Aorta (tissue), 5 donors: ENCODE data around the gene MRAP2. TPM values are rescaled to one million over a fixed set of nuclear protein-coding genes. Genes with fewer than 3 reads are reported as not detected.
A peak's percentile ranks its signal among the peaks of the same experiment; 100 is the strongest.
"Not testable (repeated sequence)": the region's sequence is repeated elsewhere in the genome, so short reads cannot be mapped to it uniquely, and the experiment has no call there.

ENCODE experiments used
- ATAC-seq: fragments of 200-7000 bp; cut with Tn5 transposase; one replicate; pipeline ENCODE4 v1.9.1; 2022; ENCODE audit warnings: moderate library complexity; ENCODE audit not compliant: low FRiP score
- DNase-seq, 2 donors: peaks; one replicate each; pipeline ENCODE4 v3.0.0-alpha.2; 2020
- H3K27ac ChIP-seq, 2 donors: one replicate each; pipeline ENCODE4 v1.5.1; 2013; ENCODE audit warnings: low read length in 2 of 2, mild to moderate bottlenecking in 2 of 2, moderate library complexity in 2 of 2, control low read depth in 1 of 2, inconsistent platforms in 1 of 2, low read depth in 1 of 2
- H3K27me3 ChIP-seq, 2 donors: one replicate each; pipeline ENCODE4 v1.6.1; 2013; ENCODE audit warnings: control low read depth in 1 of 2, low read length in 1 of 2, mild to moderate bottlenecking in 1 of 2, moderate library complexity in 1 of 2; ENCODE audit not compliant: insufficient read depth in 2 of 2, control insufficient read depth in 1 of 2
- H3K36me3 ChIP-seq, 2 donors: one replicate each; pipeline ENCODE4 v1.6.1; 2013; ENCODE audit warnings: control low read depth in 1 of 2, low read length in 1 of 2, mild to moderate bottlenecking in 1 of 2; ENCODE audit not compliant: insufficient read depth in 2 of 2, control insufficient read depth in 1 of 2
- H3K4me1 ChIP-seq, 2 donors: one replicate each; pipeline ENCODE4 v1.6.1; 2013; ENCODE audit warnings: low read length in 2 of 2, control low read depth in 1 of 2, mild to moderate bottlenecking in 1 of 2, moderate library complexity in 1 of 2; ENCODE audit not compliant: insufficient read depth in 2 of 2, control insufficient read depth in 1 of 2
- H3K4me3 ChIP-seq, 2 donors: one replicate each; pipeline ENCODE4 v1.5.1; 2013; ENCODE audit warnings: low read length in 2 of 2, control low read depth in 1 of 2, mild to moderate bottlenecking in 1 of 2
- H3K9me3 ChIP-seq: one replicate; pipeline ENCODE4 v1.6.1; 2013; ENCODE audit warnings: mild to moderate bottlenecking, low read length; ENCODE audit not compliant: control insufficient read depth
- WGBS, 2 donors: extraction: QIAGEN DNeasy Blood & Tissue Kit; methylation state at CpG; one replicate each; pipeline ENCODE4 v1.1.7; 2013; 5-methylcytosine and 5-hydroxymethylcytosine counted together
- intact Hi-C, 2 donors: fragments of 100-400 bp; cut with DNase I; formaldehyde crosslinking; loops; one replicate each; pipeline versions ENCODE4 v1.14.2 to v1.15.0; 2022
- polyA plus RNA-seq, 2 donors: library from polyadenylated mRNA; stranded (reverse); fragments of 200-250 nt; gene quantifications; one replicate each; pipeline ENCODE4 v1.2.3, GENCODE V29; 2013
- total RNA-seq, 2 donors: library from RNA; stranded (reverse); fragmentation: NEBNext Ultra II Directional; extraction: Animal tissue kit (Norgen Biotek cat#: 25700); gene quantifications; one replicate each; pipeline ENCODE4 v1.2.1, GENCODE V29; 2021
- donor health status: healthy with polysubstance abuse.
- donor health status: Bipolar disorder and iron deficiency.
- donor health status: DM: no; HTN: no; CAD: no.
- donor health status: DM: no; HTN: no; CAD: no.
- donor health status: DM: yes; HTN: yes; CAD: no.

Gene MRAP2
- total and polyA plus RNA-seq, 4 donors = 57.5 to 90.8 (median 69.8) TPM

DNA sequence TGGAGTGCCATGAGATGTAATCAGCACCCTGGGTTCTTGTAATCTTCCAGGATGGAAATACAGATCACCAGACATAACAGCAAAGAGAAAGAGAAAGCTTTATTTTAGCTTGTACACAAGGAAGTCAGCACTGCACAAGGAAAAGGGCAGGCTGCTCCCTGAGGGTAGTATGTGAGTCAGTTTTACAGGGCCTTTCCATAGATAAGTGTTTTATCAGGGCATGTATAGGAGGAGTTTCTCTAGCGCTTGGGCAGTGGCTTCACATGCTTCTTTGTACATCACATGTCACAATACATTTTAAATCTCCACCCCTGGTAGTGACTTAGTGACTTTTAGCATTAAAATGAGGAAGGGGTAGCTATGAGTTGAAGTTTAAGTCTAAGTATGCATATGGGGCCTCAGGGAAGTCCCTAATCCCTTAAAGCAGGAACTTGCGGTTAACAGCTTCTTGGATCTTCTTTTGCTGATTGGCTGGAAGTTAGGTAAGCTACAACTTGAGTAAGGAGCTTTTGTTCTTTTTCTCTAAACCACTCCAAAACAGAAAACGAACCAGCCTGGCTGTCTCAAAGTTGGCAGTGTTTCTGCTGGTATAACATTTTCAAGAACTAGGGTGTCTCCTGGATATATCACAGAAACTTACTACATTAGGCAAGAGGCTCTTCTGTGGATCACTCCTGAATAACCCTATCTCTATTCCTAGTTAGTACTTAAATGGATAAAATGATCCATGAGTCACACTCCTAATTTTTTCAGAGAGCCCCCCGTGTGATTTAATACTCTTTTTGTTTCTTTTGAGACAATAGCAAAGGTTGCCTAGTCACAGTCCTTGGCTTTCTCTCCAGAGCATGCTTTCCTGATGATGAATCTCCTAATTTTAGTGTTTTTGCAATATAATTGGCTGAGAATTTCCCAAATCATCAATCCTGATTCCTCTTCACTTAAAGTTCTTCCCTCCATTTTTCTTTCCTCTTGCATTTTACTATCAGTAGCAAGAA, 60.2 kb downstream of the MRAP2 start:
- DNase-seq (no peak), ATAC-seq (no peak)
- intact Hi-C loops = loop anchor here in 1 of 2 donors (10.0 kb wide), 1 partner anchor 71 kb away; no protein-coding TSS in a partner anchor
- Histone ChIP-seq H3K4me1 (peaks cover 4 to 10% of the 10 kb centered on the region in 2 donors), H3K4me3 (no peak overlapping the region), H3K27me3 (no peaks in the 10 kb centered on the region), H3K36me3 (peaks cover 0 to 4% of the 10 kb centered on the region in 2 donors), H3K9me3 (no peaks in the 10 kb centered on the region), H3K27ac (peak overlapping the region; percentile 64 to 76)
- WGBS, 2 donors = 49 to 52% methylated on average over 4 of the region's 4 CpGs

DNA sequence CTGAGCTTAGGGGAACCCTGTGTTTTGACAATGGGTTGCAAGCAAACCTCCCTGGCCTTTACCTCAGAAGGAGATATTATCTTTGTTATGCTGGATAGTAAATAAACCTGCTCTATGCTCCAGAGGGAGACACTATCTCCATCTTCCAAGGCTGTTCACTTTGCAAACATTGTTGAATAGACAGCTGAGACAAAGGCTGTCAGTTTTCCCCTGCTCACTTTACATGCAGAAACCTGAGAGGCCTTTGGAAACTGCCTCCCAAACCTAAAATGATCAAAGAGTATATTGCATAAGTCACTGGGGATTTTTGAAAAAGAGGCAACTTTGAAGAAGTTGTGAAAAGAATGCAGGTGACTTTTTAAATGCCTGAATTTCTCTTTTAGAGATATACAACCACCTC, 61.6 kb downstream of the MRAP2 start:
- no peak for DNase-seq
- Histone ChIP-seq H3K9me3 (no peaks in the 10 kb centered on the region), H3K27me3 (no peaks in the 10 kb centered on the region), H3K4me1 (peaks cover 3 to 5% of the 10 kb centered on the region in 2 donors), H3K36me3 (peaks cover 0 to 4% of the 10 kb centered on the region in 2 donors), H3K4me3 (no peak overlapping the region), H3K27ac (no peak overlapping the region)
- ATAC-seq = no peak
- intact Hi-C loops = loop anchor here in 1 of 2 donors (10.0 kb wide), 1 partner anchor 70 kb away; no protein-coding TSS in a partner anchor

DNA sequence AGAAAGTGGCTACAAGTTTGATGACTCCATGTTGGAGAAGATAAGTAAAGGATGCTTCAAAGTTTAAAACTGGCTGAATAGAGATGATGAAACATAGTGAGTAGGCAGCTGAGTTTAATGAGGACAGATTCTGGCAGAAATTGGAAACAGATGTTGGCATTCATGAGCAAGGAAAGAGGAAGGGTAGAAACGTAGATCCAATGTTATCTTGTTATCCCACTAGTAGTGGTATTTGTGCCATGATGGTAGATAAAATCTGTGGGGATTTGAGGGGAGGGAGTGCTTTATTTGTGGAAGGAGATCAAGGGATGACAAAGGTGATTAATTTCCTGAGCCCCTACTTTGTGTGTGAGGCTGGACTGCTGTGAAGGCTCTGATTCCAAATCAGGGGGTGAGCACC, 69.5 kb downstream of the MRAP2 start:
- Histone ChIP-seq H3K9me3 (no peaks in the 10 kb centered on the region), H3K27me3 (no peaks in the 10 kb centered on the region), H3K4me3 (no peak overlapping the region), H3K4me1 (no peaks in the 10 kb centered on the region), H3K36me3 (no peaks in the 10 kb centered on the region), H3K27ac (no peak overlapping the region)
- no peak for ATAC-seq
- 16 to 33% methylated on average over 1 of the region's 1 CpG for WGBS, 2 donors
- intact Hi-C loops = no loop called here
- DNase-seq = no peak

DNA sequence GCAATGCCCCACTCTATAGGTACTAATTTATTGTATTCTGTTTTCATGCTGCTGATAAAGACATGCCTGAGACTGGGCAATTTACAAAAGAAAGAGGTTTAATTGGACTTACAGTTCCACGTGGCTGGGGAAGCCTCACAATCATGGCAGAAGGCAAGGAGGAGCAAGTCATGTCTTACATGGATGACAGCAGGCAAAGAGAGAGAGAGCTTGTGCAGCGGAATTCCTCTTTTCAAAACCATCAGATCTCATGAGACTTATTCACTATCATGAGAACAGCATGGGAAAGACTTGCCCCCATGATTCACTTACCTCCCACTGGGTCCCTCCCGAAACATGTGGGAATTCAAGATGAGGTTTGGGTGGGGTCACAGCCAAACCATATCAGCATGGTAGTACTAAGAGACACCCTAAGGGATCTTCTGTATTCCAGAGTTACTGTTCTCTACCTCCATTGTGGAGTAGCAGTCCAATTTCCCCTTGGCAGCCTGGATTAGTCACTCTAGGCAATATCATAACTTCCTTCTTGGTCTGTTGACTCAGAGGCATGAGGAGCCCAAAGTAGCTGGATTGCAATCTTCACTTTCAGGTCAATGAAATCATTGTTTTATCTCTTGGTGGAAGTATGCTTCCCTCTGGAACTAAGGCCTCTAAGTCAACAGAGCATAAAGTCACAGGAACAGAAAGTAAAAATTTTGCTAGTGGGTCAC, 71.8 kb downstream of the MRAP2 start:
- intact Hi-C loops, H3K27me3 ChIP-seq, H3K27ac ChIP-seq, H3K36me3 ChIP-seq, ATAC-seq, DNase-seq, H3K9me3 ChIP-seq, H3K4me1 ChIP-seq, H3K4me3 ChIP-seq: not testable (repeated sequence)
- WGBS, 2 donors = 93 to 94% methylated on average over 3 of the region's 3 CpGs

- no peaks in the 10 kb centered on the region for H3K27me3 ChIP-seq
- intact Hi-C loops = no loop called here
- no peaks in the 10 kb centered on the region for H3K36me3 ChIP-seq
- H3K4me1 ChIP-seq = no peaks in the 10 kb centered on the region
- ATAC-seq = no peak
- H3K9me3 ChIP-seq = no peaks in the 10 kb centered on the region
- H3K27ac ChIP-seq = no peak overlapping the region
- H3K4me3 ChIP-seq = no peak overlapping the region
- no peak for DNase-seq
These were observed 73.9 kb downstream of the MRAP2 start for GRCh38 chr6:84107495-84107894.

GRCh38 chr6:84111351-84111750, 77.8 kb downstream of the MRAP2 start:
- ATAC-seq, DNase-seq, H3K27ac ChIP-seq, H3K4me3 ChIP-seq, H3K27me3 ChIP-seq, H3K4me1 ChIP-seq, H3K9me3 ChIP-seq, intact Hi-C loops, H3K36me3 ChIP-seq: not testable (repeated sequence)
- 67 to 93% methylated on average over 1 of the region's 1 CpG for WGBS, 2 donors

DNA sequence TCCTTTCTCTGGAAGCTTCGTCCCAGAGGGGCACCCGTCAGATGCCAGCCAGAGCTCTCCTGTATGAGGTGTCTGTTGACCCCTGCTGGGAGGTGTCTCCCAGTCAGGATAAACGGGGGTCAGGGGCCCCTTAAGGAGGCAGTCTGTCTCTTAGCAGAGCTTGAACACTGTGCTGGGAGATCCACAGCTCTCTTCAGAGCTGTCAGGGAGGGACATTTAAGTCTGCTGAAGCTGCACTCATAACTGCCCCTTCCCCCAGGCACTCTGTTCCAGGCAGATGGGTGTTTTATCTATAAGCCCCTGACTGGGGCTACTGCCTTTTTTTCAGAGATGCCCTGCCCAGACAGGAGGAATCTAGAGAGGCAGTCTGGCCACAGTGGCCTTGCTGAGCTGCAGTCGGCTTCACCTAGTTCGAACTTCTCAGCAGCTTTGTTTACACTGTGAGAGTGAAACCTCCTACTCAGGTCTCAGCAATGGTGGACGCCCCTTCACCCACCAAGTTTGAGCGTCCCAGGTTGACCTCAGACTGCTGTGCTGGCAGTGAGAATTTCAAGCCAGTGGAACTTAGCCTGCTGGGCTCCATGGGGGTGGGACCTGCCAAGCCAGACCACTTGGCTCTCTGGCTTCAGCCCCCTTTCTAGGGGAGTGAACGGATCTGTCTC, 81.5 kb downstream of the MRAP2 start:
- H3K27me3 ChIP-seq, H3K4me3 ChIP-seq, H3K36me3 ChIP-seq, H3K4me1 ChIP-seq, H3K27ac ChIP-seq, ATAC-seq, H3K9me3 ChIP-seq, DNase-seq, intact Hi-C loops: not testable (repeated sequence)
- WGBS, 2 donors = 85 to 86% methylated on average over 8 of the region's 8 CpGs

DNA sequence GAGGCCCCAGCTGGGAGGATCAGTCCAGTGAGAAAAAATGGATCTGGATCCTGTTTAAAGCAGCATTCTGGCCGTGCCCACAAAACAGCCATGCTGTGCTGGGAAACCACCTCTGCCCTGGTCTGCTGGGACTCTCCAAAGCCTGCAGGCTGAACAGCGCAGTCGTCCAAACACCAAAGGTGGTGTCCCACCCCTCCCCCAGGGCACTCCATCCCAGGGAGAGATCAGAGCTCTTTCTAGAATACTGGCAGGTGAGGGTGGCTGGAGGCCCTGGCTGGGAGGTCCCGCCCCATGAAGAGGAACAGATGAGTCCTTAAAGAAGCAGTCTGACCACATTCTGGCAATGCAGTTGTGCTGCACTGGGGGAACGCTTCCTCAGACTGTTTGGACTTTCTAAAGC, 84.6 kb downstream of the MRAP2 start:
- intact Hi-C loops = no loop called here
- Histone ChIP-seq H3K36me3 (no peaks in the 10 kb centered on the region), H3K9me3 (no peaks in the 10 kb centered on the region), H3K27me3 (no peaks in the 10 kb centered on the region), H3K4me3 (no peak overlapping the region), H3K4me1 (no peaks in the 10 kb centered on the region), H3K27ac (no peak overlapping the region)
- WGBS, 2 donors = 85 to 92% methylated on average over 5 of the region's 5 CpGs
- ATAC-seq (no peak), DNase-seq (no peak)
